ENCODE measurements around the gene ERBB2.

ERBB2 gene

GRCh38 chr17:39665642-39666224 lies 34.1 kb upstream of the ERBB2 start:
- no peak for DNase-seq (ENCODE audit: low read depth)

GRCh38 chr17:39666231-39666600 lies 33.6 kb upstream of the ERBB2 start:
- no peak for DNase-seq (ENCODE audit: low read depth)

- DNase-seq (ENCODE audit: low read depth), result no peak
Observed at GRCh38 chr17:39666601-39667261, 33.1 kb upstream of the ERBB2 start.

GRCh38 chr17:39667262-39667944 lies 32.5 kb upstream of the ERBB2 start:
- no peak for DNase-seq (ENCODE audit: low read depth)

GRCh38 chr17:39667945-39668924 lies 31.6 kb upstream of the ERBB2 start, which contains the start of gene PNMT:
TSS of gene PNMT (plus strand) at chr17:39668453. CDS start at chr17:39668476, 23 bp downstream.
- DNase-seq (ENCODE audit: low read depth), result peak; percentile 49

- DNase-seq (ENCODE audit: low read depth), result no peak
Observed at GRCh38 chr17:39669897-39670735, 29.7 kb upstream of the ERBB2 start.

GRCh38 chr17:39670746-39671145 lies 29.1 kb upstream of the ERBB2 start:
- DNase-seq (ENCODE audit: low read depth), result no peak

GRCh38 chr17:39671651-39672521 lies 28.0 kb upstream of the ERBB2 start:
- no peak for DNase-seq (ENCODE audit: low read depth)

- no peak for DNase-seq (ENCODE audit: low read depth)
Observed at GRCh38 chr17:39672522-39673334, 27.1 kb upstream of the ERBB2 start.

- no peak for DNase-seq (ENCODE audit: low read depth)
Observed at GRCh38 chr17:39673335-39674081, 26.4 kb upstream of the ERBB2 start.

- no peak for DNase-seq (ENCODE audit: low read depth)
Observed at GRCh38 chr17:39674179-39674578, 25.7 kb upstream of the ERBB2 start.

- DNase-seq (ENCODE audit: low read depth), result no peak
Observed at GRCh38 chr17:39674702-39675389, 25.0 kb upstream of the ERBB2 start.

GRCh38 chr17:39675390-39676082 lies 24.3 kb upstream of the ERBB2 start:
- no peak for DNase-seq (ENCODE audit: low read depth)

- DNase-seq (ENCODE audit: low read depth), result peak; percentile 9
Observed at GRCh38 chr17:39676198-39676819, 23.6 kb upstream of the ERBB2 start.

GRCh38 chr17:39677072-39677471 lies 22.8 kb upstream of the ERBB2 start:
- DNase-seq (ENCODE audit: low read depth), result no peak

GRCh38 chr17:39677542-39678339 lies 22.1 kb upstream of the ERBB2 start:
- DNase-seq (ENCODE audit: low read depth), result no peak
